ENCODE data around the gene MED28.
"Not testable (repeated sequence)": the region's sequence is repeated elsewhere in the genome, so short reads cannot be mapped to it uniquely, and the experiment has no call there.

Gene MED28, protein sequence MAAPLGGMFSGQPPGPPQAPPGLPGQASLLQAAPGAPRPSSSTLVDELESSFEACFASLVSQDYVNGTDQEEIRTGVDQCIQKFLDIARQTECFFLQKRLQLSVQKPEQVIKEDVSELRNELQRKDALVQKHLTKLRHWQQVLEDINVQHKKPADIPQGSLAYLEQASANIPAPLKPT

DNA sequence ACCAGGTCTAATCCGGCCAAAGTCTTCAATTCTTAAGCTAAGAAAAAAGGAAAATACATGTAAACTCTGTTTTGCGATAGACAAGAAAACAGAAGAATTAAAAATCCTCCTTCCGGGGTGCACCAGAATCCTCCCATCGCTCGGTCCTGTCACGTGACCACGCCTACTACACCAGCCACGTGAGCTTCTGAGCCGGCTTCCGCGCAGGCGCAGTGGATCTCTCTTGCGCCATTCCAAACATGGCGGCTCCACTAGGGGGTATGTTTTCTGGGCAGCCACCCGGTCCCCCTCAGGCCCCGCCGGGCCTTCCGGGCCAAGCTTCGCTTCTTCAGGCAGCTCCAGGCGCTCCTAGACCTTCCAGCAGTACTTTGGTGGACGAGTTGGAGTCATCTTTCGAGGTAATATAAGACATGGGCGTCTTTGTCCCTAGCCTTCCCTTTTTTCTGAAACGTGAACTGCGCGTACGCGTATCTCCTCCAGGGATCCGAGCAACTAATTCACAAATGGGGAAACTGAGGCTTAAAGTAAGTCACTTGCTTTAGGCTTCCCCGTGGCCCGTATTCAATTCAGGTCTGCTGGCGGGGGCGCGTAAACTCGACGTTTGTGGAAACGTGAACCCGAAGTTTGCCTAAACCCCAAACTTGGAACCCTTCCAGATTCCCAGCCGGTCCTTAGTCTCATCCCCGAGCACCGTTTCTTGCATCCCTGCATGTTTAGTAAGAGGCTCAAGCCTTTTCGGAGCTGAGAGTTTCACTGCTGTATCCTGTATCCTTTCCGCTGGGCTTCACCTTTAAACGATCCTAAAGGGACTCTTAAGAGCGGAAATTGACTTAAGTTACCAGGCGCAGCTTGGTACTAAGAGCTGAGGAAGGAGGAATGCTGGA lies at the start of gene MED28:
Gene MED28, plus strand, starts transcription at position 226 of the 884 bp plus-strand sequence. Its CDS starts 14 bp downstream, at position 240.
- DNase-seq = peak; percentile 62

DNA sequence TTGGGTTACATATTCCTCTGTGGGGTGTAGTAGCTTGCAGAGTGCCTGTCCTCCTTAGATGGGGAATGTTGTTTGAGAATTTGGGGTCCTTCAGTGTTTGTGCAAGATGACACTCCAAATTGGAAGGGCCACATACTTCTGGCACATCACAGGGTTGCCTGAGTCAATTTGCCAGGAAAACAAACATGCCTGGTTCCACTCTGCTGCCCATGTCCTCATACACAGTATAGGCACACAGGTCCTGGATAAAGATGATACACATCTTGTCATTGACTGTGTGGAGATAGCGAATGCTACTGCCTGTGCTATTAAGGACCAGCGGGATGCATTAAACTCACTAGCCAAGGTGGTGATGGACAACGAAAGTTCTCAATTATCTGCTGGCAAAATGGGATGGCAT lies 48.6 kb upstream of the MED28 start:
- DNase-seq = no peak

- DNase-seq = no peak
Measured at GRCh38 chr4:17567271-17567670, 47.2 kb upstream of the MED28 start.

GRCh38 chr4:17574206-17574605 lies 40.2 kb upstream of the MED28 start:
- no peak for DNase-seq

GRCh38 chr4:17575177-17575576 lies 39.3 kb upstream of the MED28 start:
- DNase-seq = not testable (repeated sequence)

DNA sequence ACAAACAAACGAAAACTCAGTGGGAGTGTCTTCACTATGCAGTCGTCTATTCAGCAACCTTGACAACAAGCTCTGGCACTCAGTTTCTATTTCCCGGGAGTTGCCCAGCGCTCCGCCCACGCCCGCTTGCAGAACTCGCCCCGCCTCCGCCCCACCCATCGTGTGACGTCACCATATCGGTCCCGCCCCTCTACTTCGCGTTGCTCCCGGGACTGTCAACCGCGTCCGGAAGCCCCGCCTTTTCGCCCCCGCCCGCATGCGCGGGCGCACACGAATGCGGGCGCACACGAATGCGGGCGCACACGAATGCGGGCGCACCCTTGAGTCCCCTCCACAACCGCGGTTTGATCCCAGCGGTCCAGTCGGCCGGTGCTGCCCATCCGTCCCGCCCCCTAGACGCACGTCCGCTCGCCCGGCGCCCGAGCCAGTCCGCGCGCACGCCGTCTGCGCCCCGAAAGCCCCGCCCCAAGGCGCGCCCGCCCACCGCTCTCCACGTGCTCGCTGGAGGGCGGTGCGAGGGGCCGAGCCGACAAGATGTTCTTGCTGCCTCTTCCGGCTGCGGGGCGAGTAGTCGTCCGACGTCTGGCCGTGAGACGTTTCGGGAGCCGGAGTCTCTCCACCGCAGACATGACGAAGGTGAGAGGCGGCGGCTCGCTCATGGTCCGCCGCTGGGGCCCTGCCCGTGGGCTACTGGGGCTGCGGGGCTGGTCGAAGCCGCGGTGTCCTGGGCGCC lies 37.3 kb upstream of the MED28 start, which contains the start of gene LAP3:
Gene LAP3, plus strand, starts transcription at position 267 of the 733 bp plus-strand sequence. Its CDS starts 268 bp downstream, at position 535.
- DNase-seq = peak; percentile 76

GRCh38 chr4:17577665-17578481 lies 36.6 kb upstream of the MED28 start:
- no peak for DNase-seq

DNA sequence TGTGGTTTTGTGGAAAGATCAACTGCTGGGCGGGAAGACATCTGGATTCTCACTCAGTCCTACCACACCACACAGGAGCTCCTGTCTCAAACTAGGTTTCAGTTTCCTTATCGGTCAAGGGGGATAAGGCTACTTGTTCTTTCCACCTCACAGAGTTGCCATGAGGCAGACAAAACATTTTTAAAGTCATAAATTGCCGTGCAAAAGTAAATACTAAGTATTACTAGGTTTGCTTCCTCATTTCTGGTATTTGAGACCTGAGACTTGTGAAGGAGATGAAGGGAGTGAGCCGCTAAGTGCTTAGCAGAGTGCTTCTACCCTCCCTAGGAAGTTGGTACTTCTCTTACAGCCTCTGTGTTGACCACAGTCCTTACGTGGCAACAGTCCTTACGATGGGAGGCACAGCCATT lies 36.0 kb upstream of the MED28 start:
- no peak for DNase-seq

- DNase-seq = no peak
Measured at GRCh38 chr4:17580969-17581368, 33.5 kb upstream of the MED28 start.

- peak; percentile 60 for DNase-seq
Measured at GRCh38 chr4:17583276-17583675, 31.2 kb upstream of the MED28 start.

GRCh38 chr4:17583941-17584340 lies 30.5 kb upstream of the MED28 start:
- DNase-seq = peak; percentile 61

GRCh38 chr4:17584521-17585213 lies 29.8 kb upstream of the MED28 start:
- peak; percentile 78 for DNase-seq

DNA sequence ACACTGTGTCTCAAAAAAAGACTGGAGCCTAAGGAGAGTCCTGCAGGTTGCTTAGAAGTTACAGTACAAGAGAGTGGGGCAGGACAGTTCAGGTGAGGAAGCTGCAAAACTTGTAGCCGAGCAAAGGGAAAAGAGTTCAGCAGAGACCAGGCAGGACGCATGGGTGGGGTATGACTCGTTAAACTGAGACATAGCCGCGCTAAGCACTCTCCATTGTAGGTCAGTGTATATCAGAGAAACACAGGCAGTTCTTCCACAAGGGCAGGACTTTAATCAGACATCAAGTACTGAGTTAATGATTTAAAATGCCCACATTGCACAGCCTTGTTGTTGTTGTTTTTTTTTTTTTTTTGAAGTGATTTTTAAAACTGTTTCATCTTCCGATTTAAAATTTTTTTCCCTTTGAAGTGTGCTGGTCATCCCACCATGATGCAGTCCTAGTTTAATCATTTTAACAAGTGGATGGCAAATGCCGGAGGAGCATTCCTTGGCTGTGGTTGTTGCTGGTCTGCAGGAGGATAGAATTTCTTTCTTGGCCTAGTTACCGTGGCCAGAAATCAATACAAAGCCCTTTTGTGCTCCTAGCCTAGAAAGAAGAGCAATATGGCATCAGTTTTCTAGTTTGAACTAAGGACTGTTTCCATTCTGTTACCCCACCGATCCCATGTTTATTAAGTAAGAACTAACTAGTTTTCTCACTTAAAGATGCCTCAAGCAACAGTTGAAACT lies 27.2 kb upstream of the MED28 start:
- DNase-seq = no peak

GRCh38 chr4:17589355-17589754 lies 25.1 kb upstream of the MED28 start:
- DNase-seq = no peak

- DNase-seq = no peak
Measured at GRCh38 chr4:17595471-17596005, 18.9 kb upstream of the MED28 start.

DNA sequence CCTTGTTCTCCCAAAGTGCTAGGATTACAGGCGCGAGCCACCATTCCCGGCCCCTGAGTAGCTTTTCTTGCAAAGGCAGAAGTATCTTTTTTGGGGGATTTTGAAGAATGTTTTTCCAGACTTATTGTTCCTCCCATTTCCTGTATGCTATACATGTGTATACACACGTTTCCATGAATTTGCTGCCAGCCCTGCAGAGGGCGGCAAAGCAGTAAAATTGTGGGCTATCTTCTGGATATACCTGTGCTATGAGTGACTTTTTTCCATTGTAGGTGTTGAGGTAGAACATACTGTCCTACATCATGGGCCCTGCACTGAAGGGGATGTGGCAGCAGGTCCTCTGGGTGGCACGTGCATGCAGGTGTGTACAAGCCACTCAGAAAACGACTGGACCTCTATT lies 16.9 kb upstream of the MED28 start:
- no peak for DNase-seq

DNA sequence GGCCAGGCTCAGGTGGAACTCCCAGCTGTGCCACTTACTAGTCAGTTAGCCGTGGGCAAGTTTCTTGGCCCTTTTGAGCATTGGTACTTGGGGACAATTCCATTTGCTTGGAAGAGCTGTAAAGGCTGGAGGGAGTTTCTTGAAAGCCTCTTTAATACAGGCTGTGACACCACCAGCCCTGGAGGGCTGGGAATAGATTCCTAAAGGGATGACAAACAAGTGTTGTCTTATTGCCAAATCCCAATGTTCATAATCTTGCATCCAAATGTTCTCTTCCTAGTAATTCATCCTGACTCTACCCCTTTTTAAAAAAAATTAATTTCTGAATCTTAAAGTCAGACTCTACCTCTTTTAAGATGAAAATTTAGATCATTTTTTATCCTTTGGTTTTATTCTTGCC lies 14.6 kb upstream of the MED28 start:
- no peak for DNase-seq

GRCh38 chr4:17605236-17605635 lies 9.2 kb upstream of the MED28 start:
- peak; percentile 12 for DNase-seq

GRCh38 chr4:17613761-17614415 lies 553 bp upstream of the MED28 start:
- DNase-seq = no peak

DNA sequence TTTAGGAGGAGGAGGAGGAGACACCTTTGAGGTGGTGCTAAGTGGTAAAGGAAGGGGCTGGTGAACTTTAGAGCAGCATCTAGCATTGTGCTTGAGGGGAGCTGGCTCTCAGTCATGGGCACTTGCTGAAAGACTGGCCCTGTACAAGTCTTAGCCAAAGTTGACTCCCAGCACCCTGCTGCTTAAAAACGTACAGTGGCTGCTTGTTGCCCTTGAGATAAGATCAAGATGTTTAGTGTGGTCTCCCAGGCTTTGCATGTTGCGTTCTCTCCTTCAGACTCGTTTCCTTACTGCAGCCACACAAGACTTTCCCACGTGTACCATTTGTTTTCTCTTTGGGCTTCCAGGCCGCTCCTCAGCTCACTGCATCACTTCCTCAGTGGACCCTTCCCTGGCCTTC lies 1.8 kb downstream of the MED28 start:
- DNase-seq = no peak

Measured in NCI-H446 treated with DMSO at 0.1 percent for 48 hours (cell line).